Measurements from ENCODE around the gene MAB21L4.

MAB21L4 gene

GRCh38 chr2:240869109-240869955 lies 26.6 kb downstream of the MAB21L4 start:
- no peak for DNase-seq

DNA sequence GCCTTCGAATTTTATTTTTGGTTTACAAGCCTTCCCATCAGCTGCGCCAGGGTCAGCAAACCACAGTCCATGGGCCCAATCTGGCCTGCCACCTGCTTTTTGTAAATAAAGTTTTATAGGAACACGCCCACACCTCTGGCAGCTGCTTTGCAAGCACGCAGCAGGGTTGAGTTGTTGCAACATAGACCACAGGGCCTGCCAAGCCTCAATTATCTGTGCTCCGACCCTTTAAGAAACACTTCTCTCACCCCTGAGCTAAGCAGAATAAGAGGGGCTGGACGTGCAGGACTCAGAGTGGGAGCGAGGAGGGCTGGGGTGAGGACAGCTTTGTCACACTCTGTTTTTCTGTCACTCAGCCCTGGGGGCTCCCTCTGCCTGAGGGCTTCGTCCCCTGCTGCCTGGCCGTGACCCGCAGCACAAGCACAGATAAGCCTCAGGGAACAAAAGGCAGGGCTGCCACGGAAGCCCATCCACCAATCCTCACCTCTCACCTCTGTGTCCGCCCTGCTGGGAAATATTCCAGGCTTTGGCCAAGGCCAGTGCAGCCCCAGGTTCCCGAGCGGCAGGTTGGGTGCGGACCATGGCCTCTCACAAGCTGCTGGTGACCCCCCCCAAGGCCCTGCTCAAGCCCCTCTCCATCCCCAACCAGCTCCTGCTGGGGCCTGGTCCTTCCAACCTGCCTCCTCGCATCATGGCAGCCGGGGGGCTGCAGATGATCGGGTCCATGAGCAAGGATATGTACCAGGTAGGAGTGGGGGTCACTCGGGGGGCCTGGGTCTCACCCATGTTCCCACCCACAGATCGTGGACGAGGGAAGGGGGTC lies 27.5 kb downstream of the MAB21L4 start, which contains the start of gene AGXT:
TSS of gene AGXT (plus strand) at position 539 of the 823 bp plus-strand sequence. CDS start at position 581, 42 bp downstream.
- DNase-seq: no peak

DNA sequence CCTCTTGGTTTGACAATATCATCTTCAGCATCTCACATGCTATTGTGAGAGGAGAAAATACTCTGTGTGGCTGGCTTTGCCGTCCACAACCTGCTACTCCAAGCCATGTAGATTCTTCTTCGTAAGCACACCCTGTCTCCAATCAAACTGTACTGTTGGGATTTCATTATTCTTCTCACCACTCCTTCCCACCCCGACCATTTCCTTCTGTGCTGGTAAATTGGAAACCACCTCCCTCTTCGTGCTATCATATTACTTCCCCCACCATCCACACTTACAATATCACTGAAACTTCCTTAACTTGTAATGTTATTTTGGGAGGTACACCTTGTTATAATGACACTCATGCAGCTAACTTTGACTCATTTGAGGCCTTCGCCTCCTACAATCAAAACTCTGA lies 30.6 kb downstream of the MAB21L4 start:
- no peak for DNase-seq

DNA sequence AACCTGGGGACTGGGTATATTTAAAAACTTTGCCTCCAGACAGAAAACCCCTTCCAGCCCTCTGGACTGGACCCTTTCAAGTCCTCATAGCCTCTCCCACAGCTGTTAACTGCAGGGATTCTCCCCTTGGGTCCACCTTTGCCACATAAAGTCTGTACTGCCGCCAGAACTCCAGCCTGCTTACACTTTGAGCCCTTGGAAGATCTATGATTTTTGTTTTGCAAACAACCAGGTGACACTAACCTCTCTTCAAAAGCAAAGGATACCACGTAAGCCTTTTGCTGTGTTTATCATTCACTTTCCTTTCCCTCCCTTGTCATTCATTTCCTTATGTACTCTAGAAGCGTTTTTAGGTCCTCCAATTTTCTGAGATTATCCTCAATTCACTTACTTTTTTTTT lies 31.5 kb downstream of the MAB21L4 start:
- no peak for DNase-seq

DNA sequence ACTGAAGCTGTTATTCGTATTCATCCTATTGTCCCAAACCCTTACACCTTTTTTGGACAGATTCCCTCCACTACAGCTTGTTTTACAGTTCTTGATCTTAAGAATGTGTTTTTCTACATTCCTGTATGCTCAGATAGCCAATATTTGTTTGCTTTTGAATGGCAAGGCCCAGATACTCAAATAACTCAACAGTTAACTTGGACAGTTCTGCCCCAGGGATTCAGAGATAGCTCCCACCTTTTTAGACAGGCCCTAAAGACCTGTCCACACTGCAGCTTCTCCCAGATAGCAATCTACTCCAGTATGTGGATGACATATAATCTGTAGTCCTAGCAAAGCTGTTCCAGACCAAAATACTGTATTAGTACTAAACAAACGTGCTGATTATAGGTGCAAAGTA lies 34.4 kb downstream of the MAB21L4 start:
- no peak for DNase-seq

DNA sequence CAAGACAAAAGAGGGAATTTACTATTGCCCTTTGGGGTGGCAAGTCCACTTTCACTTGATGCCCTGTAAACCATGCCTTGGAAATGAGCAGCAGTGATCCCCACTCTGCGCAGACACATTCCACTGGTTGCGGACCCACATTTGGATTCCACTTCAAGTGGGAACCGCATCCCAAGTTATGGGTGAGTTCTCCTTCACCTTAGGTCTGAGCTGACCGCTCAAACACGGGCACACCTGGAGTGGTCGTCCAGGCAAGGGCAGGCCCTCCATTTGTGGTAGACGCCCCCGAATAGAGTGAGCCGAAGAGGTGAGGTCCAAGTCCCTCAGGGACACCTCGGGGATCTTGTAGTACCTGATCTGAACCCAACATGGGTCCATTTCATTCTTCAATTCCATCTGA lies 37.1 kb downstream of the MAB21L4 start:
- DNase-seq: no peak

DNA sequence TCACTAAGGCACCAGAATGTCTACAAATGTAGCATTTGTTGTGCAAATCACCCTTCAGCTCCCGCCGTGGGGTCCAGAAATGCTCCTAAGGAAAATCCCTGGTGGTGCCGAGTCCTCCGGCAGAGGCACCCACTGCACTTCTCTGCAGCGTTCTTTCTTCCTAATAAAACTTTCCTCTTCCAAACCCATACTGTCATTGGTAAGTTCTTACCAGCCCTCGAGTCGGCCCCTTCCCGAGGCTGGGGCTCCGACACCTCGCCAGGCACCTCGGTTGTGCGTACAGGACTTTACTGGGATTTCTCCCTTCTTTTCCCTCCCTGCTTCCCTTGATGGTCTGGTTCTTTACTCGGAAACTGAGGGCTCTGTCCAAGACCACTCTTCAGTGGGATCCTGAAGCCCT lies 37.6 kb downstream of the MAB21L4 start:
- DNase-seq: no peak

DNA sequence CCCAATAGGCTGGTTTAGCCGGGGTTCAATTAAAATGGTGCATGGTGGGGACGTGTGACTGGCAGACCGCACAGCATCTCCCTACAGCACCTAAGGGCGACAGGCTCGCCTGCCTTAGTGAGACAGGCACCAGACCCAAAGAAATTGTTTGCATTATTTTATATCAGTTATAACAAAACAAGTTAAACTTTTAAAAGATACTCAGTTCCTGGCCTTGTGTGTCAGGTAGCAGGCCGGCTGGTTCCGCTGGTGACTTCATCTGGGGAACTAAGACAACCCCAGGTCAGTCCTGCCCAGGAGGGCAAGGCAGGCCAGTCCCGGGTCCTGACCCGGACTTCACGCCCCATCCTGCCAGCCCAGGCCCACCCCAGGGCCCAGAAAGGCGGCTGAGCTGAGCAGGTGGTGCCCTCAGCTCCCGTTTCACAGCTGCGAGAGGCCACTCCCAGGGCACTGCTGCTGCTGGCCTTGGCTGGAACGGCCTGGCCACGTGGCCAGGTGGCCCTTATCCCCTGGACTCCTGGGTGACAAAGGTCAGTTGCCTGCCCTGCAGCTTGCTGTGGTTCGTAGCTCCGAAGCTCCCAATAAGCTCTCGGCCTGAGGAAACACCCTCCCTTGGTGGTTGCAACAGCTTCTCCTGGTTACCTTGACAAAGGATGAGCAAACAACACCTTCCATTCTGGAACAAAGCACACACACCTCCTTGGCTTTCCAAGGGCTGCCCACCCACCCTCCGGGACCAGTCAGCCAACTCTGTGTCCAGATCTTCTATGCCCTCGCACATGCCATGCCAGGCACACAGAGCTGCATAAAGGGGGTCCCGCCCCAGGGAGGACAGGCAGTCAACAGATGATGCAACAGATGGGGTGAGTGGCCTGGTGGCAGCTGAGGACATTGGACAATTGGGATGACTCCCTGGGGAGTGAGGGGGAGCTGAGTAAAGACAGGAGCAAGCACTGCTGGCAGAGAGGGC lies 38.6 kb downstream of the MAB21L4 start:
- no peak for DNase-seq

GRCh38 chr2:240856151-240856980 lies 39.6 kb downstream of the MAB21L4 start:
- no peak for DNase-seq

DNA sequence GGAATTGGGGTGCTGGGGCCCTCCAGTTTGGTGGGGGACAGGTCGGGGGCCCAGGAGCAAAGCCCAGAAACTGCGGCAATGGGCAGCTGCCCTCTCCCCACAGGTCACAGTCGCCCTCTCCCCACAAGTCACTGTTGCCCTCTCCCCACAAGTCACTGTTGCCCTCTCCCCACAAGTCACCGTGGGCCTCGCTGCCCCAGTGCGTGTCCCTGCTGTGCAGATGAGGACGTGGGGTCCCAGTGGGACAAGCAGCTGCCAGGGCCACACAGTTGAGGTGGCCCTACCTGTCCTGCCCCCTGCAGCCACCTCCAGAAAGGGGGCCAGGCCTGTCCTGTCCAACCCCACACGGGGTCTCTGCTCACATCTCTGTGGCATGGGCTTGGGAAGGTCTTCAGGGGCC lies 40.3 kb downstream of the MAB21L4 start:
- no peak for DNase-seq

- no peak for DNase-seq
Measured at GRCh38 chr2:240852671-240853314, 43.2 kb downstream of the MAB21L4 start.

DNA sequence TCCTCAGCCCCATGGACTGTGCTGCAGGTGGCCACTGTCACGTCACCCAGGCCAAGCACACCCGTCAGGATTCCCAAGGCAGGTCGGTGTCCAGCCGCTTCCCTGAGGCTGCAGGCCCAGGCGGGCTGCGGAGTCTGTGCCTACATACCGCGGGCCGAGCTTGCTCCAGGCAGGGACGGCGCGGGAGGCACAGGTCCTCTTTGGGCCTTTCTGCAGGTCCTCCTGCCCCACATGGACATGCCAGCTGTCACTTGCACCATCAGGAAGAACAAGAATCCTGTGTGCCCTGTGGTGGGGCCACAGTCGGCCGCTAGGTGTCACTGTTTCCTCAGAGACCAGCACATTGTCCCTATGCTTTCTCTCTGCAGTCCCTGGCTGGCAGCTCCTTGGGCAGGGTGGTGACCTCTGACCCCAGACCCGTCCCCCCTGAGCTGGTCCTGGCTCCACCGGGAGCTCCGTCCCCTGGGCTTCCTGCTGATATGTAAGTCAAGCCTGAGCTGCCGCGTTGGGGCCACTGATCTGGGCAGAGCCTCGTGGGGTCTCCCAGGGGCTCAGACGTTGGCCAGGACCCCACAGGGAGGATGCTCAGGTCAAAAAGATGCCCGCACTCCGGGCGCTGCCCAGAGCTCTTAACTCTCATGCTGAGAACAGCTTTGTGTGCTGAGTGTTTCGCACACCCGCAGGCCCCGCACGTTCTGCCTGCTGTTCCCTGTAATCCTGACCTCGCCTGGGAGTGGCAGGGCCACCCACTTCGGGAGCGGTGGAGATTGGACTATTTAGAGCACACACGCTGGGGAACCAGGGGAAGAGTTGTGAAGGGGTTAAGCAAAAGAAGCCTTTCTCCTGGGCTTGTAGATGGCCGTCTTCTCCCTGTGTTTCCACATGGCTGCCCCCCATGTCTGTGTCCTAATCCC lies 44.6 kb downstream of the MAB21L4 start:
- peak in 54 of 56 donors; percentile 16 to 93 (median 72) for DNase-seq

GRCh38 chr2:240850756-240851077 lies 45.2 kb downstream of the MAB21L4 start:
- DNase-seq: no peak

DNA sequence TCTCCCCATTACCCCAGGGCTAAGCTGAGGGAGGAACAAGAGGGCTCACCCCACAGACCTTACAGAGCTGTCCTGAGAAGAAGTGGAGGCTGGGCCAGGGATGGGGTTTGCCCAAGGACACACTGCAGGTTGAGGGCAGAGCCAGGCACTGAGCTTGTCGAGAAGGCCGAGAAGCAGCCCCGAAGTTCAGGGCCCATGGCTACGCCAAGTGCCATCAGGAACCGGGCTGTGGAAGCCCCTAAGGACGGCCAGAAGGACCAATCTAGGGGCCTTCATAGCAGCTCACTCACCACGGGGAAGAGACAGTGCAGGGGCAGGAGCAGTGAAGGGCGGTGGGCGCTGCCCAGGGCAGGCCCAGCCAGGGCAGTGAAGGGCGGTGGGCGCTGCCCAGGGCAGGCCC lies 45.9 kb downstream of the MAB21L4 start:
- no peak for DNase-seq

DNA sequence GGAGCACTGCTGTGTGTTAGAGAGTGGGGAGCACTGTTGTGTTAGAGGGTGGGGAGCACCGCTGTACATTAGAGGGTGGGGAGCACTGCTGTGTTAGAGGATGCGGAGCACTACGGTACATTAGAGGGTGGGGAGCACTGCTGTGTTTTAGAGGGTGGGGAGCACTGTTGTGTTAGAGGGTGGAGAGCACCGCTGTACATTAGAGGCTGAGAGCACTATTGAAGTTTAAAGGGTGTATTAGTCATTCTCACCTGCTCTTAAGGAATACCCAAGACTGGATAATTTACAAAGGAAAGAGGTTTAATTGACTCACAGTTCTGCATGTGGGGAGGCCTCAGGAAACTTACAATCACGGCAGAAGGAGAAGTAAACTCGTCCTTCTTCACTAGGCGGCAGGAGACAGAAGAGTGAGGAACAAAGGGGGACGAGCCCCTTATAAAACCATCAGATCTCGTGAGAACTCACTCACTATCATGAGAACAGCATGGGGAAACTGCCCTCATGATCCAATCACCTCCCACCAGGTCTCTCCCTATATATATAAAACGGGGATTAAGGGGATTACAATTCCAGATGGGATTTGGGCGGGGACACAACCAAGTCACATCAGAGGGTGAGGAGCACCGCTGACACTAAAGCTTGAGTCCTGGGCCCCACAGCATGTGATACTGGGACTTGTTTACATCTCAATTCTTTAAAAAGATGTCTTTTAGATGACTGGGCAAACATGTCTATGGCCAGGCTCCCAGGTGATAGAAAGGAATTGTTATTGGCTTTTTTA lies 46.9 kb downstream of the MAB21L4 start:
- no peak for DNase-seq

- DNase-seq: no peak
Measured at GRCh38 chr2:240847817-240848216, 48.1 kb downstream of the MAB21L4 start.

- DNase-seq: peak in 3 of 56 donors; percentile 8 to 13 (median 12)
Measured at GRCh38 chr2:240846873-240847595, 48.9 kb downstream of the MAB21L4 start.
